Peyer's patch (tissue), 4 donors: ENCODE results near the gene SLC25A2.
A peak's percentile ranks its signal among the peaks of the same experiment; 100 is the strongest.

Experiments used
- POLR2A ChIP-seq, 2 donors: fragments of 450-650 bp; IDR thresholded peaks; one replicate each; pipeline ENCODE4 v1.5.1; 2017; ENCODE audit warnings: antibody characterized with exemption in 2 of 2, mild to moderate bottlenecking in 2 of 2, moderate library complexity in 2 of 2
- TF ChIP-seq, protein P1 (sequence below), 6 experiments: fragments of 450-650 bp in 4 of 6; fragments of 200-600 bp in 2 of 6; sonication (generic) in 1 of 6; IDR thresholded peaks; one replicate each; pipeline ENCODE4 v1.5.1; 2017 to 2019; ENCODE audit warnings: antibody characterized with exemption in 6 of 6, mild to moderate bottlenecking in 3 of 6, moderate library complexity in 1 of 6

DNA sequence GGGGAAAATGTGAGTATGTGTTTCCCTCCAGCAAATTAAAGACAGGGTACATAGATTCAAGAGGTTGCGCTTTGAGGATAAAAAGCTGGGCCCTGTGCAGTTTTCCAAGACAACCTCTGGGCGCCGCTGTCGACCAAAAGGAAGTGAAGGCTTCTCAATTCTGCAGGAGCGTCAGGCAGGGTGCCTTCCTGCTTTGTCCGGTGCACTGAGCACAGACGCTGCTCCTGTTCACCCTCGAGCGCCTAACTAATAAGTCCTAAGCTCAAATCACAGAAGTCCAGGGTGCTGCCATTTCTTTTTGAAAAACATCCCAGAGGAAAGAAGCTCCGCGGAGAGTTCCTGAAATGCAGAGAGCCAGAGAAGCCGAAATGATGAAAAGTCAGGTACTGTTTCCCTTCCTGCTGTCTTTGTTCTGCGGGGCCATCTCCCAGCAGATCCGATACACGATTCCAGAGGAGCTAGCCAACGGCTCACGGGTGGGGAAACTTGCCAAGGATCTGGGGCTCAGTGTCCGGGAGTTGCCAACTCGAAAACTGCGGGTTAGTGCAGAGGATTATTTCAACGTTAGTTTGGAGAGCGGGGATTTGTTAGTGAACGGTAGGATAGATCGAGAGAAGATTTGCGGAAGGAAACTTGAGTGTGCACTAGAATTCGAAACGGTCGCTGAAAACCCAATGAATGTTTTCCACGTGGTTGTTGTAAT lies 46.2 kb upstream of the SLC25A2 start, which contains the start of gene PCDHGB1:
- TF ChIP-seq, protein P1, sequence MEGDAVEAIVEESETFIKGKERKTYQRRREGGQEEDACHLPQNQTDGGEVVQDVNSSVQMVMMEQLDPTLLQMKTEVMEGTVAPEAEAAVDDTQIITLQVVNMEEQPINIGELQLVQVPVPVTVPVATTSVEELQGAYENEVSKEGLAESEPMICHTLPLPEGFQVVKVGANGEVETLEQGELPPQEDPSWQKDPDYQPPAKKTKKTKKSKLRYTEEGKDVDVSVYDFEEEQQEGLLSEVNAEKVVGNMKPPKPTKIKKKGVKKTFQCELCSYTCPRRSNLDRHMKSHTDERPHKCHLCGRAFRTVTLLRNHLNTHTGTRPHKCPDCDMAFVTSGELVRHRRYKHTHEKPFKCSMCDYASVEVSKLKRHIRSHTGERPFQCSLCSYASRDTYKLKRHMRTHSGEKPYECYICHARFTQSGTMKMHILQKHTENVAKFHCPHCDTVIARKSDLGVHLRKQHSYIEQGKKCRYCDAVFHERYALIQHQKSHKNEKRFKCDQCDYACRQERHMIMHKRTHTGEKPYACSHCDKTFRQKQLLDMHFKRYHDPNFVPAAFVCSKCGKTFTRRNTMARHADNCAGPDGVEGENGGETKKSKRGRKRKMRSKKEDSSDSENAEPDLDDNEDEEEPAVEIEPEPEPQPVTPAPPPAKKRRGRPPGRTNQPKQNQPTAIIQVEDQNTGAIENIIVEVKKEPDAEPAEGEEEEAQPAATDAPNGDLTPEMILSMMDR (IDR thresholded peaks at IDR 0.05) = peak in 3 of 6 experiments; percentile 6 to 13 (median 9)
- no peak for TF ChIP-seq POLR2A (IDR thresholded peaks at IDR 0.05)
